Measurements from ENCODE around the gene LEPR. TPM values are rescaled to one million over a fixed set of nuclear protein-coding genes. Genes with fewer than 3 reads are reported as not detected.

The LEPR gene
- total RNA-seq, result 6.1 and 12.5 TPM in 2 replicates

GRCh38 chr1:65420590-65421350 is at the start of gene LEPR, which contains the start of gene LEPROT:
LEPR (plus strand) TSS chr1:65420668; CDS start chr1:65565566, 144,898 bp downstream.
LEPROT (plus strand) TSS chr1:65420668; CDS start chr1:65420725, 57 bp downstream.

Small RNAs within 50 kb of the gene (small RNA-seq; reads per million reads assigned to genes)
- not detected for gene RNU2-15P

Other genes starting within 250 kb of the LEPR start
- 1.1 and 1.6 TPM in 2 replicates for gene DNAJC6, start 111.1 kb upstream of the LEPR start, total RNA-seq
- gene LEPROT, start within 50 bp of the LEPR start, total RNA-seq, result 39.1 and 44.8 TPM in 2 replicates

All from subcutaneous preadipocyte (primary cell).